Hematopoietic multipotent progenitor cell treated with erythropoietin and hydrocortisone succinate and interleukin-3 and kit ligand, for 8 days (in vitro differentiated cells): Measurements from ENCODE around the gene TRIP4.
A peak's percentile ranks its signal among the peaks of the same experiment; 100 is the strongest.
"Not testable (repeated sequence)": the region's sequence is repeated elsewhere in the genome, so short reads cannot be mapped to it uniquely, and the experiment has no call there.

Source experiments
- DNase-seq: peaks from one replicate; pipeline ENCODE4 v3.0.0-alpha.2; 2015

TRIP4 gene

GRCh38 chr15:64387562-64388168, at the start of gene TRIP4:
TSS of gene TRIP4 (plus strand) at chr15:64387836. CDS start at chr15:64387864, 28 bp downstream.
- peak; percentile 97 for DNase-seq

GRCh38 chr15:64340355-64340754, 47.3 kb upstream of the TRIP4 start:
- no peak for DNase-seq

- DNase-seq: no peak
Measured at GRCh38 chr15:64341961-64342360, 45.7 kb upstream of the TRIP4 start.

- no peak for DNase-seq
Measured at GRCh38 chr15:64343222-64343621, 44.4 kb upstream of the TRIP4 start.

GRCh38 chr15:64343841-64344240, 43.8 kb upstream of the TRIP4 start:
- DNase-seq: no peak

- no peak for DNase-seq
Measured at GRCh38 chr15:64344651-64345294, 42.9 kb upstream of the TRIP4 start.

- not testable (repeated sequence) for DNase-seq
Measured at GRCh38 chr15:64346242-64346641, 41.4 kb upstream of the TRIP4 start.

- no peak for DNase-seq
Measured at GRCh38 chr15:64348455-64348854, 39.2 kb upstream of the TRIP4 start.

- no peak for DNase-seq
Measured at GRCh38 chr15:64349375-64349774, 38.3 kb upstream of the TRIP4 start.

GRCh38 chr15:64351265-64351664, 36.4 kb upstream of the TRIP4 start:
- DNase-seq: no peak

- peak; percentile 25 for DNase-seq
Measured at GRCh38 chr15:64354688-64355344, 32.8 kb upstream of the TRIP4 start.

- peak; percentile 29 for DNase-seq
Measured at GRCh38 chr15:64355348-64355943, 32.2 kb upstream of the TRIP4 start.

GRCh38 chr15:64355944-64356709, 31.5 kb upstream of the TRIP4 start, which contains the start of gene CSNK1G1:
TSS of gene CSNK1G1 (minus strand) at chr15:64356173. CDS start at chr15:64300499, 55,674 bp downstream.
- DNase-seq: peak; percentile 97

GRCh38 chr15:64356710-64357040, 31.0 kb upstream of the TRIP4 start:
- DNase-seq: no peak

- no peak for DNase-seq
Measured at GRCh38 chr15:64361259-64361658, 26.4 kb upstream of the TRIP4 start.

GRCh38 chr15:64369078-64369607, 18.5 kb upstream of the TRIP4 start:
- DNase-seq: no peak

GRCh38 chr15:64371383-64371782, 16.3 kb upstream of the TRIP4 start:
- DNase-seq: not testable (repeated sequence)

GRCh38 chr15:64373360-64373759, 14.3 kb upstream of the TRIP4 start:
- no peak for DNase-seq

- DNase-seq: no peak
Measured at GRCh38 chr15:64379216-64379960, 8.2 kb upstream of the TRIP4 start.

GRCh38 chr15:64380130-64380870, 7.3 kb upstream of the TRIP4 start:
- DNase-seq: not testable (repeated sequence)
